ENCODE data around the gene VTI1A.

- TF ChIP-seq RAD21 (IDR thresholded peaks at IDR 0.05) (no peak), FOXA2 (IDR thresholded peaks at IDR 0.05) (no peak)
- TF ChIP-seq, protein P1, sequence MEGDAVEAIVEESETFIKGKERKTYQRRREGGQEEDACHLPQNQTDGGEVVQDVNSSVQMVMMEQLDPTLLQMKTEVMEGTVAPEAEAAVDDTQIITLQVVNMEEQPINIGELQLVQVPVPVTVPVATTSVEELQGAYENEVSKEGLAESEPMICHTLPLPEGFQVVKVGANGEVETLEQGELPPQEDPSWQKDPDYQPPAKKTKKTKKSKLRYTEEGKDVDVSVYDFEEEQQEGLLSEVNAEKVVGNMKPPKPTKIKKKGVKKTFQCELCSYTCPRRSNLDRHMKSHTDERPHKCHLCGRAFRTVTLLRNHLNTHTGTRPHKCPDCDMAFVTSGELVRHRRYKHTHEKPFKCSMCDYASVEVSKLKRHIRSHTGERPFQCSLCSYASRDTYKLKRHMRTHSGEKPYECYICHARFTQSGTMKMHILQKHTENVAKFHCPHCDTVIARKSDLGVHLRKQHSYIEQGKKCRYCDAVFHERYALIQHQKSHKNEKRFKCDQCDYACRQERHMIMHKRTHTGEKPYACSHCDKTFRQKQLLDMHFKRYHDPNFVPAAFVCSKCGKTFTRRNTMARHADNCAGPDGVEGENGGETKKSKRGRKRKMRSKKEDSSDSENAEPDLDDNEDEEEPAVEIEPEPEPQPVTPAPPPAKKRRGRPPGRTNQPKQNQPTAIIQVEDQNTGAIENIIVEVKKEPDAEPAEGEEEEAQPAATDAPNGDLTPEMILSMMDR (IDR thresholded peaks at IDR 0.05; ENCODE audit: low read depth, low read length, missing input control) = no peak
- TF ChIP-seq, protein P2, sequence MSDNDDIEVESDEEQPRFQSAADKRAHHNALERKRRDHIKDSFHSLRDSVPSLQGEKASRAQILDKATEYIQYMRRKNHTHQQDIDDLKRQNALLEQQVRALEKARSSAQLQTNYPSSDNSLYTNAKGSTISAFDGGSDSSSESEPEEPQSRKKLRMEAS (IDR thresholded peaks at IDR 0.05) = no peak
Measured at GRCh38 chr10:112716076-112716475, 269.1 kb downstream of the VTI1A start.

Data from liver (tissue), 3 donors.